Activated CD8-positive, alpha-beta T cell treated with anti-CD3 and anti-CD28 coated beads for 36 hours (primary cell): ENCODE measurements around the gene RBP5. TPM values are rescaled to one million over a fixed set of nuclear protein-coding genes. Genes with fewer than 3 reads are reported as not detected.

Experiments
- ATAC-seq: fragments of 200-7000 bp; cut with Tn5 transposase; one replicate; pipeline ENCODE4 v1.10.0; 2021; ENCODE audit warnings: mild to moderate bottlenecking, moderate library complexity
- CTCF ChIA-PET: fragments of 350-600 bp; sonication (Branson Sonifier 250); formaldehyde crosslinking; loops from one replicate; lab custom pipeline; 2021; ENCODE audit warnings: antibody characterized with exemption; lab: Charles Lee
- POLR2A ChIA-PET: fragments of 350-600 bp; sonication (Branson Sonifier 250); formaldehyde crosslinking; loops from one replicate; lab custom pipeline; 2021; ENCODE audit warnings: antibody characterized with exemption; lab: Charles Lee
- DNase-seq: peaks from one replicate; pipeline ENCODE4 v3.0.0-alpha.2; 2020
- H3K27ac Mint-ChIP-seq: one replicate; pipeline ENCODE4 v1.8.0; 2021; ENCODE audit warnings: mild to moderate bottlenecking, mixed read lengths
- H3K27me3 Mint-ChIP-seq: one replicate; pipeline ENCODE4 v1.8.0; 2021; ENCODE audit warnings: mixed read lengths
- H3K36me3 Mint-ChIP-seq: one replicate; pipeline ENCODE4 v1.8.0; 2021; ENCODE audit warnings: low read depth, mixed read lengths
- H3K4me1 Mint-ChIP-seq: one replicate; pipeline ENCODE4 v1.8.0; 2021; ENCODE audit warnings: low read depth, mixed read lengths
- H3K4me3 Mint-ChIP-seq: one replicate; pipeline ENCODE4 v1.8.0; 2021; ENCODE audit warnings: mild to moderate bottlenecking, moderate library complexity, mixed read lengths
- H3K9me3 Mint-ChIP-seq: one replicate; pipeline ENCODE4 v1.8.0; 2021; ENCODE audit warnings: mixed read lengths
- intact Hi-C: fragments of 100-400 bp; cut with micrococcal nuclease; formaldehyde crosslinking; loops from one replicate; pipeline ENCODE4 v1.10.0; 2022
- total RNA-seq, 2 experiments: library from RNA; stranded (reverse); gene quantifications; one replicate each; pipeline ENCODE4 v1.2.3, GENCODE V29; 2021
- TF ChIP-seq, protein P1 (sequence below): fragments of 200-600 bp; IDR thresholded peaks from one replicate; pipeline ENCODE4 v1.8.0; 2022; ENCODE audit warnings: antibody characterized with exemption, mild to moderate bottlenecking

RBP5 gene
- total RNA-seq, 2 experiments from 2014 or later: not detected

DNA sequence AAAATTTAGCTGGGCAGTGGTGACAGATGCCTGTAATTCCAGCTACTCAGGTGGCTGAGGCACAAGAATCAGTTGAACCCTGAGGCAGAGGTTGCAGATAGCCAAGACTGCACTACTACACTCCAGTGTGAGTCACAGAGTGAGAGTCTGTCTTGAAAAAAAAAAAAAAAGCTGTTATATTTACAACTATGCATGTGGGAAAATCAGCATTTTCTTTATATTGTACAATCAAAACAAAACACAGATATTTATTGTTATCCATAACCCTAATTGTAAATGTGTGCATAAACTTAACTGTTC, 48.9 kb downstream of the RBP5 start:
- POLR2A ChIA-PET: interaction anchor here (1.1 kb wide), 1 partner anchor 32 kb away, joined by 3 read pairs; no protein-coding TSS in a partner anchor
- TF ChIP-seq, protein P1, sequence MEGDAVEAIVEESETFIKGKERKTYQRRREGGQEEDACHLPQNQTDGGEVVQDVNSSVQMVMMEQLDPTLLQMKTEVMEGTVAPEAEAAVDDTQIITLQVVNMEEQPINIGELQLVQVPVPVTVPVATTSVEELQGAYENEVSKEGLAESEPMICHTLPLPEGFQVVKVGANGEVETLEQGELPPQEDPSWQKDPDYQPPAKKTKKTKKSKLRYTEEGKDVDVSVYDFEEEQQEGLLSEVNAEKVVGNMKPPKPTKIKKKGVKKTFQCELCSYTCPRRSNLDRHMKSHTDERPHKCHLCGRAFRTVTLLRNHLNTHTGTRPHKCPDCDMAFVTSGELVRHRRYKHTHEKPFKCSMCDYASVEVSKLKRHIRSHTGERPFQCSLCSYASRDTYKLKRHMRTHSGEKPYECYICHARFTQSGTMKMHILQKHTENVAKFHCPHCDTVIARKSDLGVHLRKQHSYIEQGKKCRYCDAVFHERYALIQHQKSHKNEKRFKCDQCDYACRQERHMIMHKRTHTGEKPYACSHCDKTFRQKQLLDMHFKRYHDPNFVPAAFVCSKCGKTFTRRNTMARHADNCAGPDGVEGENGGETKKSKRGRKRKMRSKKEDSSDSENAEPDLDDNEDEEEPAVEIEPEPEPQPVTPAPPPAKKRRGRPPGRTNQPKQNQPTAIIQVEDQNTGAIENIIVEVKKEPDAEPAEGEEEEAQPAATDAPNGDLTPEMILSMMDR: no peak

DNA sequence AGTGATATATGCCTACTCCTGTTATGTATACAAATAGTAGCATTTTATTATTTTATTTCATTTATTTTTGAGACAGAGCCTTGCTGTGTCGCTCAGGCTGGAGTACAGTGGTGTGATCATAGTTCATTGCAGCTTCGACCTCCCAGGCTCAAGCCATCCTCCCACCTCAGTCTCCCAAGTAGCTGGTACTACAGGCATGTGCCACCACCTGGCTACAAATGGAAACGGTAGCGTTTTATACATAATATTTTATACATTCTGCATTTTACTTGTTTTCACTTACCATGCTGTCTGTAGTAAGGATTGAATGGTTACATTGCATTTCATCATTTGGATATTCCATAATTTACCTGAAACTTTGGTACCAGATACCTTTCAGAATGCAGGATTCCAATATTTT, 50.5 kb downstream of the RBP5 start:
- intact Hi-C loops: no loop called here
- Mint-ChIP-seq H3K4me3 (no peak overlapping the region), H3K27me3 (peaks cover 1% of the 10 kb centered on the region), H3K9me3 (peaks cover 2% of the 10 kb centered on the region), H3K27ac (no peak overlapping the region), H3K4me1 (no peaks in the 10 kb centered on the region), H3K36me3 (no peaks in the 10 kb centered on the region)
- ChIA-PET POLR2A (no interaction called here), CTCF (no interaction called here)
- TF ChIP-seq, protein P1: no peak
- no peak for ATAC-seq
- no peak for DNase-seq

More for the DNA sequence above, 48.9 kb downstream of the RBP5 start:
- Mint-ChIP-seq H3K36me3 (no peaks in the 10 kb centered on the region), H3K4me3 (no peak overlapping the region), H3K9me3 (peaks cover 4% of the 10 kb centered on the region), H3K27me3 (peaks cover 1% of the 10 kb centered on the region), H3K27ac (no peak overlapping the region), H3K4me1 (no peaks in the 10 kb centered on the region)
- DNase-seq: no peak
- CTCF ChIA-PET: interaction anchor here (0.8 kb wide), 1 partner anchor 34 kb away, joined by 3 read pairs; no protein-coding TSS in a partner anchor
- ATAC-seq: no peak
- intact Hi-C loops: no loop called here

DNA sequence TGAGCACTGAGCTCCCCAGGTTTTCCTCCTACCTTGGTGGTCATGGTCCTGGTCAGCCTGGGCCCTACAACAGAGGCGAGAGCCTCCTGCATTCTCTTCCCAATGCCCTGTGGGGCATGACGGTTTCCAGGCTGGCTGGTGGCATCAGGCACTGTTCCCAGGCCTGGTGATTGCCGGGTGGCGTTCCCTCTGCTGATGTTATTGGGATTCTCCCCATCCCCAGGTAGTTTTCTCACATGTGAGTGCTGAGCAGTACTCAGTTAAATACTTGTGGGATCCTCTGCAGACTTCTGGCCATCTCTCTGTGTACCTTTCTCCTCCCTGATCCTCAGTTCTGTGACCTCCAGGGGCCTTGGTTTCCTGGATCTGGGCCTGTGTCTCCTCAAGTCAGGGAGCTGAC, 52.2 kb downstream of the RBP5 start:
- Mint-ChIP-seq H3K4me1 (no peaks in the 10 kb centered on the region), H3K27ac (no peak overlapping the region), H3K9me3 (no peaks in the 10 kb centered on the region), H3K36me3 (no peaks in the 10 kb centered on the region), H3K4me3 (no peak overlapping the region), H3K27me3 (peaks cover 1% of the 10 kb centered on the region)
- ChIA-PET CTCF (interaction anchor here (1.0 to 2.0 kb wide), 4 partner anchors 13 to 58 kb away, joined by 3 to 7 read pairs (median 4); partner anchors contain the start of gene LPCAT3), POLR2A (no interaction called here)
- DNase-seq (no peak), ATAC-seq (no peak)
- TF ChIP-seq, protein P1: no peak
- intact Hi-C loops: no loop called here

DNA sequence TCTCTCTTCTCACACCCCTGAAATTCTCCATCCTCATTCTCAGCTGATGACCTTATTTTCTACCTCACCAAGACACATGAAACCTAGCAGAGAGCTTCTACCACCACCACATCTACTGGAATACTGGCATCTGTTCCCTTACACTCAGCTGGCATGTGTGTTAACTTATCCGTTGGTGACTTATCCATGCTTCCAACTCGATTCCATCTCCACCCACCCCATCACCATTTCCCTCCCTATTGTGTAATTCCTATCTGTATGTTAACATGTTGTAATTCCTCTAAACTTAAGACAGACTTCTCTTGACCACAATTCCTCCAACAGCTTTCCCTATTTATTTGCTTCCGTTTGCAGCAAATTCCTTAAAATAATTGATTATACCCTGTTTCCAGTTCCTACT, 52.8 kb downstream of the RBP5 start:
- TF ChIP-seq, protein P1: no peak
- no peaks in the 10 kb centered on the region for H3K36me3 Mint-ChIP-seq
- H3K4me1 Mint-ChIP-seq: no peaks in the 10 kb centered on the region
- ChIA-PET POLR2A (no interaction called here), CTCF (interaction anchor here (2.0 kb wide), 1 partner anchor 37 kb away, joined by 7 read pairs; no protein-coding TSS in a partner anchor)
- intact Hi-C loops: no loop called here
- no peak for ATAC-seq
- H3K27me3 Mint-ChIP-seq: peaks cover 1% of the 10 kb centered on the region
- DNase-seq: no peak
- no peak overlapping the region for H3K27ac Mint-ChIP-seq
- no peaks in the 10 kb centered on the region for H3K9me3 Mint-ChIP-seq
- no peak overlapping the region for H3K4me3 Mint-ChIP-seq

DNA sequence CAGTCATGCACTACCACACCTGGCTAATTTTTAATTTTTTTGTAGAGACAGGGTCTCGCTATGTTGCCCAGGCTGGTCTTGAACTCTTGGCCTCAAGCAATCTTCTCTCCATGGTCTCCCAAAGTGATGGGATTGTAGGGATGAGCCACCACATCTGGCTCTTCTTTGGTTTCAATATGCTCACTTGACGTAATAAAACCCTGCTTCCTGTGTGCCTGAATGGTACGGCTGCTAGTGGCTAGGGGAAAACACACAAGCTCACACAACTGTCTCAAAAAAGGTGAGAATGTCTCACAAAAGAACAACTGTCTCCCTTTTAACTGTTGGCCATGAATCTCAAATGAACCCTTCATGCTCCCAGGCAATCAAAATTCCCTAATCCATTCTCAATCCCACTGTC, 53.2 kb downstream of the RBP5 start:
- TF ChIP-seq, protein P1: no peak
- H3K9me3 Mint-ChIP-seq: no peaks in the 10 kb centered on the region
- intact Hi-C loops: no loop called here
- ChIA-PET CTCF (interaction anchor here (2.0 kb wide), 1 partner anchor 37 kb away, joined by 7 read pairs; no protein-coding TSS in a partner anchor), POLR2A (no interaction called here)
- DNase-seq: no peak
- H3K4me1 Mint-ChIP-seq: no peaks in the 10 kb centered on the region
- H3K4me3 Mint-ChIP-seq: no peak overlapping the region
- no peak overlapping the region for H3K27ac Mint-ChIP-seq
- H3K27me3 Mint-ChIP-seq: peaks cover 1% of the 10 kb centered on the region
- no peaks in the 10 kb centered on the region for H3K36me3 Mint-ChIP-seq
- no peak for ATAC-seq
